ENCODE measurements around the gene POU3F1.

The POU3F1 gene

GRCh38 chr1:38043036-38043747 is 3.4 kb downstream of the POU3F1 start:
- Histone ChIP-seq H3K9ac (ENCODE audit: low read length) (no peak overlapping the region), H3K4me2 (ENCODE audit: low read depth, low read length) (no peak overlapping the region), H4K20me1 (ENCODE audit: insufficient read depth, low read length) (no peaks in the 10 kb centered on the region), H3K36me3 (replicated peaks; ENCODE audit: insufficient read depth, low read length) (no peaks in the 10 kb centered on the region), H3K4me1 (ENCODE audit: low read length) (no peaks in the 10 kb centered on the region), H3F3A (ENCODE audit: insufficient read depth, low read length) (no peaks in the 10 kb centered on the region), H3K27ac (ENCODE audit: low read length) (no peak overlapping the region), H3K9me3 (replicated peaks; ENCODE audit: insufficient read depth, low read length) (no peaks in the 10 kb centered on the region), H3K4me3 (ENCODE audit: low read length) (no peak overlapping the region), H3K79me2 (ENCODE audit: low read length) (no peaks in the 10 kb centered on the region), H3K27me3 (replicated peaks; ENCODE audit: insufficient read depth, low read length) (peaks cover 38% of the 10 kb centered on the region), H2AFZ (ENCODE audit: low read length) (no peak overlapping the region), H3K9me2 (replicated peaks; ENCODE audit: insufficient read depth, low read length) (no peaks in the 10 kb centered on the region)
- no peak for DNase-seq
- no peak for TF ChIP-seq EZH2phosphoT487 (IDR thresholded peaks at IDR 0.05; ENCODE audit: low read length)
- no peak for TF ChIP-seq CTCF (IDR thresholded peaks at IDR 0.05; ENCODE audit: low read length)
- no peak for TF ChIP-seq EZH2 (optimal IDR thresholded peaks at IDR 0.05; ENCODE audit: low read depth, low read length)

GRCh38 chr1:38041936-38042834 is 4.4 kb downstream of the POU3F1 start:
- Histone ChIP-seq H3K4me3 (ENCODE audit: low read length) (no peak overlapping the region), H3K79me2 (ENCODE audit: low read length) (no peaks in the 10 kb centered on the region), H3K36me3 (replicated peaks; ENCODE audit: insufficient read depth, low read length) (no peaks in the 10 kb centered on the region), H3K9me3 (replicated peaks; ENCODE audit: insufficient read depth, low read length) (no peaks in the 10 kb centered on the region), H3K4me1 (ENCODE audit: low read length) (no peaks in the 10 kb centered on the region), H3K9ac (ENCODE audit: low read length) (no peak overlapping the region), H4K20me1 (ENCODE audit: insufficient read depth, low read length) (no peaks in the 10 kb centered on the region), H3F3A (ENCODE audit: insufficient read depth, low read length) (no peaks in the 10 kb centered on the region), H3K27me3 (replicated peaks; ENCODE audit: insufficient read depth, low read length) (peaks cover 32% of the 10 kb centered on the region), H3K4me2 (ENCODE audit: low read depth, low read length) (no peak overlapping the region), H3K27ac (ENCODE audit: low read length) (no peak overlapping the region), H3K9me2 (replicated peaks; ENCODE audit: insufficient read depth, low read length) (no peaks in the 10 kb centered on the region), H2AFZ (ENCODE audit: low read length) (no peak overlapping the region)
- TF ChIP-seq EZH2 (optimal IDR thresholded peaks at IDR 0.05; ENCODE audit: low read depth, low read length) (no peak), EZH2phosphoT487 (IDR thresholded peaks at IDR 0.05; ENCODE audit: low read length) (no peak), CTCF (IDR thresholded peaks at IDR 0.05; ENCODE audit: low read length) (no peak)
- no peak for DNase-seq

GRCh38 chr1:38039331-38040088 is 7.1 kb downstream of the POU3F1 start:
- H3K27me3 ChIP-seq (replicated peaks; ENCODE audit: insufficient read depth, low read length) = peaks cover 20% of the 10 kb centered on the region
- no peak overlapping the region for H3K4me3 ChIP-seq (ENCODE audit: low read length)
- no peaks in the 10 kb centered on the region for H3K79me2 ChIP-seq (ENCODE audit: low read length)
- no peaks in the 10 kb centered on the region for H3F3A ChIP-seq (ENCODE audit: insufficient read depth, low read length)
- H3K4me2 ChIP-seq (ENCODE audit: low read depth, low read length) = no peak overlapping the region
- no peaks in the 10 kb centered on the region for H3K36me3 ChIP-seq (replicated peaks; ENCODE audit: insufficient read depth, low read length)
- H3K9me2 ChIP-seq (replicated peaks; ENCODE audit: insufficient read depth, low read length) = no peaks in the 10 kb centered on the region
- H3K9ac ChIP-seq (ENCODE audit: low read length) = no peak overlapping the region
- no peak for TF ChIP-seq EZH2phosphoT487 (IDR thresholded peaks at IDR 0.05; ENCODE audit: low read length)
- no peak for TF ChIP-seq CTCF (IDR thresholded peaks at IDR 0.05; ENCODE audit: low read length)
- no peak for TF ChIP-seq EZH2 (optimal IDR thresholded peaks at IDR 0.05; ENCODE audit: low read depth, low read length)
- H3K4me1 ChIP-seq (ENCODE audit: low read length) = no peaks in the 10 kb centered on the region
- no peaks in the 10 kb centered on the region for H3K9me3 ChIP-seq (replicated peaks; ENCODE audit: insufficient read depth, low read length)
- H3K27ac ChIP-seq (ENCODE audit: low read length) = no peak overlapping the region
- DNase-seq = no peak
- H2AFZ ChIP-seq (ENCODE audit: low read length) = no peak overlapping the region
- no peaks in the 10 kb centered on the region for H4K20me1 ChIP-seq (ENCODE audit: insufficient read depth, low read length)
